Lower leg skin (tissue), 3 donors: ENCODE data around the gene SLC25A27.

Source experiments
- POLR2A ChIP-seq, 2 donors: fragments of 450-650 bp; IDR thresholded peaks; one replicate each; pipeline ENCODE4 v1.6.1; 2016 to 2017; ENCODE audit warnings: antibody characterized with exemption in 2 of 2, mild to moderate bottlenecking in 1 of 2, moderate library complexity in 1 of 2
- TF ChIP-seq, protein P1 (sequence below), 3 donors: fragments of 450-650 bp; IDR thresholded peaks; one replicate each; pipeline ENCODE4 v1.5.1; 2016; ENCODE audit warnings: antibody characterized with exemption in 3 of 3, mild to moderate bottlenecking in 3 of 3, moderate library complexity in 2 of 3

DNA sequence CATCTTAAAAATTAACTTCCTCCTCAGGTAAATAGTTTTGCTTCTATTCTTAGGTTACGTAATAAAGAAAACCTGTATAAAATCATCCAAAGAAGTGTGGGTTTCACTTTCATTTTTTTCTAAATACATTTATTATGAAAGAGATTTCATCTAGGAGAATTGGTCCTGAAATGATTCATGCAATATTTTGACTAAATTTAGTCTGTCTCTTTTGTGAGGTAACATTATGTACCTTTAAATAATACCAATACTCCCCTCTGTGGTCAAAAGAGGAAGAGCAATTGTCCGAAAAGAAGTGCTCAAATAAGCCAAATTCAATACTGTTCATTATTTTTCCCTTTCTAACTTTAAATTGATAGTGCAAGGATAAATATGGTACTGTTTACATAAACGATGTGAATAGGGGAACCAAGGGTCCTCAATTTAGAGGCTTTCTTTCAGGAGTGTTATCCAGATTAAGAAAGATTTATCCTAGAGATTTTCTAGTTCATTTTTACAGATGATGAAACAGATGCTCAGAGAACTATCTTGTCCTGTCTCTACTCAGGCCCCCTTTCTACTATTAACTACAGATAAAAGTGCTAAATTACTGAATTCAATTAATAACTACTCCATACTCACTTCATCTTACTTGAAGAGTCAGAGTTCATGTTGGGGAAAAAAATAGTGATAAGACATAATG is 26.4 kb upstream of the SLC25A27 start:
- TF ChIP-seq, protein P1, sequence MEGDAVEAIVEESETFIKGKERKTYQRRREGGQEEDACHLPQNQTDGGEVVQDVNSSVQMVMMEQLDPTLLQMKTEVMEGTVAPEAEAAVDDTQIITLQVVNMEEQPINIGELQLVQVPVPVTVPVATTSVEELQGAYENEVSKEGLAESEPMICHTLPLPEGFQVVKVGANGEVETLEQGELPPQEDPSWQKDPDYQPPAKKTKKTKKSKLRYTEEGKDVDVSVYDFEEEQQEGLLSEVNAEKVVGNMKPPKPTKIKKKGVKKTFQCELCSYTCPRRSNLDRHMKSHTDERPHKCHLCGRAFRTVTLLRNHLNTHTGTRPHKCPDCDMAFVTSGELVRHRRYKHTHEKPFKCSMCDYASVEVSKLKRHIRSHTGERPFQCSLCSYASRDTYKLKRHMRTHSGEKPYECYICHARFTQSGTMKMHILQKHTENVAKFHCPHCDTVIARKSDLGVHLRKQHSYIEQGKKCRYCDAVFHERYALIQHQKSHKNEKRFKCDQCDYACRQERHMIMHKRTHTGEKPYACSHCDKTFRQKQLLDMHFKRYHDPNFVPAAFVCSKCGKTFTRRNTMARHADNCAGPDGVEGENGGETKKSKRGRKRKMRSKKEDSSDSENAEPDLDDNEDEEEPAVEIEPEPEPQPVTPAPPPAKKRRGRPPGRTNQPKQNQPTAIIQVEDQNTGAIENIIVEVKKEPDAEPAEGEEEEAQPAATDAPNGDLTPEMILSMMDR (IDR thresholded peaks at IDR 0.05) = no peak
- TF ChIP-seq POLR2A (IDR thresholded peaks at IDR 0.05) = no peak
